GM06990 (cell line): ENCODE results near the gene SHISA4.
"Not testable (repeated sequence)": the region's sequence is repeated elsewhere in the genome, so short reads cannot be mapped to it uniquely, and the experiment has no call there.

Experiments used
- DNase-seq: peaks from one replicate; pipeline ENCODE4 v3.0.0-alpha.2; 2011; ENCODE audit not compliant: insufficient read length; ENCODE audit errors: extremely low read depth
- H3K27me3 ChIP-seq: replicated peaks from 2 replicates; pipeline ENCODE4 v1.6.0; 2011; ENCODE audit warnings: low read length; ENCODE audit not compliant: control insufficient read depth, insufficient read depth
- H3K36me3 ChIP-seq: 2 replicates; pipeline ENCODE4 v1.5.1; 2011; ENCODE audit warnings: low read length; ENCODE audit not compliant: control insufficient read depth, insufficient read depth
- H3K4me3 ChIP-seq: replicated peaks from 2 replicates; pipeline ENCODE4 v1.5.1; 2011; ENCODE audit warnings: low read depth, mild to moderate bottlenecking, control low read depth, low read length
- CTCF ChIP-seq: IDR thresholded peaks from 2 replicates; pipeline ENCODE4 v1.5.1; 2011; ENCODE audit warnings: low read length, control low read depth, mild to moderate bottlenecking, inconsistent platforms; ENCODE audit not compliant: insufficient read depth, poor library complexity, severe bottlenecking

SHISA4 gene

GRCh38 chr1:201896951-201897391, 8.3 kb downstream of the SHISA4 start:
- H3K27me3 ChIP-seq, result no peaks in the 10 kb centered on the region; the same call in 1 of the 2 replicates
- no peak overlapping the region for H3K4me3 ChIP-seq
- TF ChIP-seq CTCF, result no peak
- DNase-seq, result no peak
- no peaks in the 10 kb centered on the region for H3K36me3 ChIP-seq

- no peaks in the 10 kb centered on the region for H3K36me3 ChIP-seq
Measured at GRCh38 chr1:201898240-201898894, 9.7 kb downstream of the SHISA4 start.

GRCh38 chr1:201898992-201899391, 10.3 kb downstream of the SHISA4 start:
- DNase-seq, result no peak
- no peak for TF ChIP-seq CTCF
- no peak overlapping the region for H3K4me3 ChIP-seq
- no peaks in the 10 kb centered on the region; the same call in 1 of the 2 replicates for H3K27me3 ChIP-seq
- no peaks in the 10 kb centered on the region for H3K36me3 ChIP-seq

More at GRCh38 chr1:201898240-201898894, 9.7 kb downstream of the SHISA4 start:
- TF ChIP-seq CTCF, result no peak
- Histone ChIP-seq H3K27me3 (no peaks in the 10 kb centered on the region; the same call in 1 of the 2 replicates), H3K4me3 (no peak overlapping the region)
- no peak for DNase-seq

GRCh38 chr1:201899683-201900429, 11.2 kb downstream of the SHISA4 start:
- Histone ChIP-seq H3K27me3 (no peaks in the 10 kb centered on the region; the same call in 1 of the 2 replicates), H3K4me3 (no peak overlapping the region), H3K36me3 (no peaks in the 10 kb centered on the region)
- no peak for DNase-seq
- no peak for TF ChIP-seq CTCF

- no peak for DNase-seq
- Histone ChIP-seq H3K27me3 (no peaks in the 10 kb centered on the region; the same call in 1 of the 2 replicates), H3K36me3 (no peaks in the 10 kb centered on the region), H3K4me3 (no peak overlapping the region)
- TF ChIP-seq CTCF, result no peak
Measured at GRCh38 chr1:201900476-201900875, 11.8 kb downstream of the SHISA4 start.

- H3K36me3 ChIP-seq, H3K27me3 ChIP-seq, H3K4me3 ChIP-seq, DNase-seq: not testable (repeated sequence)
Measured at GRCh38 chr1:201901036-201901435, 12.3 kb downstream of the SHISA4 start.
